WERI-Rb-1 (cell line): Measurements from ENCODE around the gene ASXL3.
A peak's percentile ranks its signal among the peaks of the same experiment; 100 is the strongest.

Experiments used
- DNase-seq: peaks from one replicate; pipeline ENCODE4 v3.0.0-alpha.2; 2020
- H3K27ac ChIP-seq: fragments of 250-450 bp; sonication (Bioruptor Pico); 2 replicates; pipeline ENCODE4 v1.5.1; 2020; ENCODE audit warnings: mild to moderate bottlenecking, moderate library complexity
- H3K27me3 ChIP-seq: fragments of 250-450 bp; sonication (Bioruptor Pico); 2 replicates; pipeline ENCODE4 v1.5.1; 2021; ENCODE audit warnings: mild to moderate bottlenecking, low read depth, moderate library complexity; ENCODE audit not compliant: insufficient read depth, severe bottlenecking
- H3K36me3 ChIP-seq: fragments of 250-450 bp; sonication (Bioruptor Pico); 2 replicates; pipeline ENCODE4 v1.5.1; 2020; ENCODE audit warnings: mild to moderate bottlenecking, moderate library complexity
- H3K4me3 ChIP-seq: 2 replicates; pipeline ENCODE4 v1.5.1; 2011; ENCODE audit warnings: low read depth, mild to moderate bottlenecking, control low read depth, low read length
- H3K9me3 ChIP-seq: fragments of 250-450 bp; sonication (Bioruptor Pico); 2 replicates; pipeline ENCODE4 v1.5.1; 2021; ENCODE audit warnings: mild to moderate bottlenecking, moderate library complexity; ENCODE audit not compliant: severe bottlenecking
- TF ChIP-seq, protein P1 (sequence below): IDR thresholded peaks from 2 replicates; pipeline ENCODE4 v1.5.1; 2011; ENCODE audit warnings: low read depth, mild to moderate bottlenecking, control low read depth, inconsistent platforms, low read length

Gene ASXL3

DNA sequence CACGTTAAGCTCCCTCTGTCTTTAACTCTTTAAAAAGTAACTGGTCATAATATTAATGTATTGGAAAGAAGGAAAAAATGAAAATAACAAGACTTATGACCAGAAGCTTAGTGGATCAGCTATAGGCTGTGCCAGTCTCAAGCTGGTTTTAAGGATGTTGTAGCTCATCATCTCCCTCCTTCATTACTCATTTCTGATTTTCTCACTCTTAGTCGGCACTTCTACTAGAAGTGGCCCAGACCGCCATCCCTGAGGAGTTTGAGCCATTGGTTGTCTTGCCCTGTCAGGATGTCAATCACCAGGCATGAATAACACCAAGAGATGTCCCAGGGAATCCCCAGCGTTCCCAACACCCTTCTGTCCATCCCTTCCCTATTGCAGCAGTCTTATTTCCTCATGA lies 151.5 kb downstream of the ASXL3 start:
- TF ChIP-seq, protein P1, sequence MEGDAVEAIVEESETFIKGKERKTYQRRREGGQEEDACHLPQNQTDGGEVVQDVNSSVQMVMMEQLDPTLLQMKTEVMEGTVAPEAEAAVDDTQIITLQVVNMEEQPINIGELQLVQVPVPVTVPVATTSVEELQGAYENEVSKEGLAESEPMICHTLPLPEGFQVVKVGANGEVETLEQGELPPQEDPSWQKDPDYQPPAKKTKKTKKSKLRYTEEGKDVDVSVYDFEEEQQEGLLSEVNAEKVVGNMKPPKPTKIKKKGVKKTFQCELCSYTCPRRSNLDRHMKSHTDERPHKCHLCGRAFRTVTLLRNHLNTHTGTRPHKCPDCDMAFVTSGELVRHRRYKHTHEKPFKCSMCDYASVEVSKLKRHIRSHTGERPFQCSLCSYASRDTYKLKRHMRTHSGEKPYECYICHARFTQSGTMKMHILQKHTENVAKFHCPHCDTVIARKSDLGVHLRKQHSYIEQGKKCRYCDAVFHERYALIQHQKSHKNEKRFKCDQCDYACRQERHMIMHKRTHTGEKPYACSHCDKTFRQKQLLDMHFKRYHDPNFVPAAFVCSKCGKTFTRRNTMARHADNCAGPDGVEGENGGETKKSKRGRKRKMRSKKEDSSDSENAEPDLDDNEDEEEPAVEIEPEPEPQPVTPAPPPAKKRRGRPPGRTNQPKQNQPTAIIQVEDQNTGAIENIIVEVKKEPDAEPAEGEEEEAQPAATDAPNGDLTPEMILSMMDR: no peak
- Histone ChIP-seq H3K27me3 (no peaks in the 10 kb centered on the region), H3K9me3 (no peaks in the 10 kb centered on the region), H3K4me3 (no peak overlapping the region), H3K36me3 (no peaks in the 10 kb centered on the region), H3K27ac (no peak overlapping the region)
- no peak for DNase-seq

DNA sequence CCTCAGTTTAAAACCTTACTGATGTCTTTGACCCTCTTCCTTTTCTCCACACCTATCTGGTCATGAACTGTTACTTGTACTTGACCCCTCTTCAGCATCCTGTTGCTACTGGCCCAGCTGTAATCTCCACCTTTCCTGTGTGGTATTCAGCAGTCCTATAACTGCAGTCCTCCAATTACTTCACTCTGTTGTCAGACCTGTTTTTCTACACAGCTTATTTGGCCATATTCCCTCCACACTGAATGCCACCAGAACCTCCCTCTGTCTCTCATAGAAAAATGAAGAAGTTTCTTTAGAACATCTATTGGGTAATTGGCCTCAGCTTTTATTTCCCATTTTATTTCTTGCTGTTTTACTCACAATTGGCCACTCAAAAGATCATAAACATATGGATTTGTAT lies 155.4 kb downstream of the ASXL3 start:
- TF ChIP-seq, protein P1: no peak
- Histone ChIP-seq H3K27me3 (no peaks in the 10 kb centered on the region), H3K27ac (no peak overlapping the region), H3K36me3 (no peaks in the 10 kb centered on the region), H3K9me3 (no peaks in the 10 kb centered on the region), H3K4me3 (no peak overlapping the region)
- DNase-seq: no peak

DNA sequence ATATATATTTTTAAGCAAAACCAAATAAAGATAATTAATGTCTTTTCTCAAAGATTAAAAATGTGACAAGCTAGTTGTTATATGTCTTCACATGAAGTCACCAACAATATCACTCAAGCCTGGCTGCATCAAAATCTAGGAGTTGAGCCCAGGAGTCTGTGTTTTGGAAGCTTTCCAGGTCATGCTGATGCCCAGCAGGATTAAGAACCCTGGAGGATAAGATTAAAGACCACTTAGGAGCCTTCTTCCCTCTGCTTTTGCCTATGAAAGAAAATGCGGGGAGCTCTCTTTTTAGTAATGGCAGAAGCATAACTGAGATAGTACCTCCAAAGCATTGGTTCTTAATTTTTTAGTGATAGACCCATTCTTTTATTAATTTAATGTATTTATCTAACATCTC lies 157.4 kb downstream of the ASXL3 start:
- no peak overlapping the region for H3K27ac ChIP-seq
- H3K4me3 ChIP-seq: no peak overlapping the region
- TF ChIP-seq, protein P1: no peak
- H3K36me3 ChIP-seq: no peaks in the 10 kb centered on the region
- DNase-seq: no peak
- H3K9me3 ChIP-seq: no peaks in the 10 kb centered on the region
- no peaks in the 10 kb centered on the region for H3K27me3 ChIP-seq

DNA sequence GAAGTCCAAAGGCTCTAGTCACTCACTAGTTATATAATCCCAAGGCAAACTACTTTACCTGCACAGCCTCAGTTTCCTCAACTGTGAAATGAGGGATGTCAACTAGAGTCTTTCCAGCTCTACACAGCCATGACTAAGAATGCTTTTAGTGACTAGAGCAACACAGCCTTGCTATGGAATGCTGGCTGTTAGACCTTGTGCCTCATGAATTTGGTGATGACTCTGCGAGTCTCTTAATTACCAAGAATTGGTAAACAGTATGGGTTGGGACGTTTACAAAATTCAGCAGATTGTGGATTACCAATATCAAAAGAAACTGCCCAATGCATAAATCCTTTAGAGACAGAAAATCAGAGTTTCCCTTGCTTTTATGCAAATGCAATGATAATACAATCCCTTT lies 163.7 kb downstream of the ASXL3 start:
- H3K36me3 ChIP-seq: no peaks in the 10 kb centered on the region
- DNase-seq: no peak
- H3K4me3 ChIP-seq: no peak overlapping the region
- H3K27me3 ChIP-seq: peaks cover 2% of the 10 kb centered on the region
- H3K9me3 ChIP-seq: no peaks in the 10 kb centered on the region
- H3K27ac ChIP-seq: no peak overlapping the region
- TF ChIP-seq, protein P1: no peak

DNA sequence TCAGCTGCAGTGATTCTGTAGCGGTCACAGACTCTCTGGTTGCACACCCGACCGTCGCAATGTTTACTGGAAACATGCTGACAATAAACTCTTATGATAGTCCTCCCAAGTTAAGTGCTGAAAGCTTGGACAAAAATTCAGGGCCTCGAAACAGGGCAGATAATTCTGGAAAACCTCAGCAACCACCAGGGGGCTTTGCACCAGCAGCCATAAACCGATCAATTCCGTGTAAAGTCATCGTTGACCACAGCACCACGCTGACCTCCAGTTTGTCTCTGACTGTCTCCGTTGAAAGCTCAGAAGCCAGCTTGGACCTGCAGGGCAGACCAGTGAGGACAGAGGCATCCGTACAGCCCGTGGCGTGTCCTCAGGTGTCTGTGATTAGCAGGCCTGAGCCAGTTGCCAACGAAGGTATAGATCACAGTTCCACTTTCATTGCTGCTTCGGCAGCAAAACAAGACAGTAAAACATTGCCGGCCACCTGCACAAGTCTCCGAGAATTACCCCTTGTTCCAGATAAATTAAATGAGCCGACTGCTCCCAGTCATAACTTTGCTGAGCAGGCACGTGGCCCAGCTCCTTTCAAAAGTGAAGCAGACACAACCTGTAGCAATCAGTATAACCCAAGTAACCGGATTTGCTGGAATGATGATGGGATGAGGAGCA lies 166.1 kb downstream of the ASXL3 start:
- Histone ChIP-seq H3K27ac (no peak overlapping the region), H3K4me3 (no peak overlapping the region), H3K36me3 (no peaks in the 10 kb centered on the region), H3K27me3 (peaks cover 6% of the 10 kb centered on the region), H3K9me3 (no peaks in the 10 kb centered on the region)
- TF ChIP-seq, protein P1: 0 out of 2 replicates have a peak, but pooled peaks have one; percentile 22
- no peak for DNase-seq
